HG03108 (cell line): Measurements from ENCODE around the gene ELP4.

Source experiments
- ATAC-seq: cut with Tn5 transposase; IDR thresholded peaks from one replicate; pipeline ENCODE4 v1.9.1; 2021; ENCODE audit warnings: moderate library complexity; ENCODE audit not compliant: unreplicated experiment

Gene ELP4

GRCh38 chr11:31819621-31820437 lies 310.3 kb downstream of the ELP4 start:
- no peak for ATAC-seq

- no peak for ATAC-seq
Measured at GRCh38 chr11:31820438-31820818, 310.9 kb downstream of the ELP4 start.

- ATAC-seq: no peak
Measured at GRCh38 chr11:31821235-31821764, 311.7 kb downstream of the ELP4 start.

- ATAC-seq: no peak
Measured at GRCh38 chr11:31821766-31822165, 312.2 kb downstream of the ELP4 start.

- ATAC-seq: no peak
Measured at GRCh38 chr11:31822175-31822926, 312.8 kb downstream of the ELP4 start.

GRCh38 chr11:31822927-31823643 lies 313.5 kb downstream of the ELP4 start:
- ATAC-seq: no peak

GRCh38 chr11:31823644-31824331 lies 314.2 kb downstream of the ELP4 start:
- no peak for ATAC-seq

GRCh38 chr11:31824332-31824878 lies 314.8 kb downstream of the ELP4 start:
- no peak for ATAC-seq

GRCh38 chr11:31824879-31825837 lies 315.6 kb downstream of the ELP4 start:
- no peak for ATAC-seq

GRCh38 chr11:31825838-31826484 lies 316.4 kb downstream of the ELP4 start:
- no peak for ATAC-seq

GRCh38 chr11:31826536-31827438 lies 317.2 kb downstream of the ELP4 start:
- no peak for ATAC-seq

GRCh38 chr11:31827455-31828206 lies 318.1 kb downstream of the ELP4 start:
- ATAC-seq: no peak

- no peak for ATAC-seq
Measured at GRCh38 chr11:31828217-31828616, 318.6 kb downstream of the ELP4 start.

- no peak for ATAC-seq
Measured at GRCh38 chr11:31830406-31830805, 320.8 kb downstream of the ELP4 start.

- ATAC-seq: no peak
Measured at GRCh38 chr11:31834237-31834636, 324.7 kb downstream of the ELP4 start.
